ENCODE measurements around the gene TMEM184C. TPM values are rescaled to one million over a fixed set of nuclear protein-coding genes. Genes with fewer than 3 reads are reported as not detected.

TMEM184C gene
- total RNA-seq, 2 experiments from 2014 or later: 11.7 to 15.3 TPM

GRCh38 chr4:147683717-147684700, 66.8 kb downstream of the TMEM184C start, which contains the start of gene PRMT9:
TSS of gene PRMT9 (minus strand) at chr4:147684163. CDS start at chr4:147683987, 176 bp downstream.
- ChIA-PET CTCF (interaction anchor here (0.6 to 4.7 kb wide), 10 partner anchors 11 to 944 kb away, joined by 3 to 40 read pairs (median 4); partner anchors contain the start of gene TMEM184C), POLR2A (interaction anchor here (1.0 to 2.3 kb wide), 2 partner anchors 67 to 108 kb away, joined by 3 to 21 read pairs; partner anchors contain the start of gene TMEM184C)
- ATAC-seq (peak; percentile 99), DNase-seq (peak; percentile 93)
- Mint-ChIP-seq H3K27ac (peak within 1 kb of the TSS; percentile 91), H3K4me1 (peaks cover 25% of the 10 kb centered on the region), H3K4me3 (peak within 1 kb of the TSS; percentile 92), H3K36me3 (ENCODE audit: low read depth) (peaks cover 7% of the 10 kb centered on the region), H3K27me3 (peaks cover 6% of the 10 kb centered on the region), H3K9me3 (ENCODE audit: low read depth) (no peaks in the 10 kb centered on the region)
- intact Hi-C loops (cut with DNase I, micrococcal nuclease): loop anchor here (1.0 to 5.0 kb wide), 5 partner anchors 48 to 758 kb away; partner anchors contain the start of genes ARHGAP10 (in 2 of the 2), TMEM184C (in 2 of the 2) and NR3C2 (in 1 of the 2)

- DNase-seq (no peak), ATAC-seq (no peak)
- no peak overlapping the region for H3K27ac Mint-ChIP-seq
- H3K9me3 Mint-ChIP-seq (ENCODE audit: low read depth): no peaks in the 10 kb centered on the region
- ChIA-PET POLR2A (interaction anchor here (0.5 kb wide), 1 partner anchor 194 kb away, joined by 3 read pairs; no protein-coding TSS in a partner anchor), CTCF (interaction anchor here (1.3 to 2.6 kb wide), 2 partner anchors 43 to 177 kb away, joined by 4 to 12 read pairs; partner anchors contain the start of gene ARHGAP10)
- peaks cover 13% of the 10 kb centered on the region for H3K27me3 Mint-ChIP-seq
- peaks cover 8% of the 10 kb centered on the region for H3K4me1 Mint-ChIP-seq
- H3K4me3 Mint-ChIP-seq: no peak overlapping the region
- H3K36me3 Mint-ChIP-seq (ENCODE audit: low read depth): no peaks in the 10 kb centered on the region
- intact Hi-C loops (cut with DNase I, micrococcal nuclease): no loop called here
These were observed 71.9 kb downstream of the TMEM184C start for GRCh38 chr4:147689067-147689466.

- Mint-ChIP-seq H3K4me3 (no peak overlapping the region), H3K9me3 (ENCODE audit: low read depth) (no peaks in the 10 kb centered on the region), H3K27me3 (peaks cover 10% of the 10 kb centered on the region), H3K4me1 (no peaks in the 10 kb centered on the region), H3K27ac (no peak overlapping the region), H3K36me3 (ENCODE audit: low read depth) (no peaks in the 10 kb centered on the region)
- DNase-seq (no peak), ATAC-seq (no peak)
- POLR2A ChIA-PET: no interaction called here
- intact Hi-C loops (cut with DNase I, micrococcal nuclease): no loop called here
- CTCF ChIA-PET: interaction anchor here (1.0 kb wide), 1 partner anchor 16 kb away, joined by 4 read pairs; no protein-coding TSS in a partner anchor
These were observed 74.6 kb downstream of the TMEM184C start for GRCh38 chr4:147691820-147692219.

GRCh38 chr4:147693218-147693617, 76.0 kb downstream of the TMEM184C start:
- H3K9me3 Mint-ChIP-seq (ENCODE audit: low read depth): no peaks in the 10 kb centered on the region
- CTCF ChIA-PET: interaction anchor here (0.7 to 1.4 kb wide), 2 partner anchors 171 to 174 kb away, joined by 5 to 6 read pairs; no protein-coding TSS in a partner anchor
- POLR2A ChIA-PET: no interaction called here
- H3K27ac Mint-ChIP-seq: no peak overlapping the region
- H3K4me3 Mint-ChIP-seq: no peak overlapping the region
- intact Hi-C loops (cut with DNase I, micrococcal nuclease): no loop called here
- no peaks in the 10 kb centered on the region for H3K36me3 Mint-ChIP-seq (ENCODE audit: low read depth)
- H3K4me1 Mint-ChIP-seq: no peaks in the 10 kb centered on the region
- H3K27me3 Mint-ChIP-seq: peaks cover 10% of the 10 kb centered on the region
- DNase-seq (no peak), ATAC-seq (no peak)

- CTCF ChIA-PET: interaction anchor here (2.1 kb wide), 1 partner anchor 170 kb away, joined by 5 read pairs; no protein-coding TSS in a partner anchor
- POLR2A ChIA-PET: no interaction called here
- DNase-seq: no peak
- Mint-ChIP-seq H3K4me3 (no peak overlapping the region), H3K4me1 (no peaks in the 10 kb centered on the region), H3K9me3 (ENCODE audit: low read depth) (peaks cover 2% of the 10 kb centered on the region), H3K36me3 (ENCODE audit: low read depth) (no peaks in the 10 kb centered on the region), H3K27ac (no peak overlapping the region), H3K27me3 (peaks cover 6% of the 10 kb centered on the region)
- ATAC-seq: no peak
- intact Hi-C loops (cut with DNase I, micrococcal nuclease): no loop called here
These were observed 79.7 kb downstream of the TMEM184C start for GRCh38 chr4:147696866-147697265.

- ChIA-PET CTCF (interaction anchor here (0.6 to 4.4 kb wide), 2 partner anchors 115 to 162 kb away, joined by 3 to 20 read pairs; no protein-coding TSS in a partner anchor), POLR2A (no interaction called here)
- ATAC-seq: no peak
- H3K9me3 Mint-ChIP-seq (ENCODE audit: low read depth): peaks cover 2% of the 10 kb centered on the region
- intact Hi-C loops (cut with DNase I, micrococcal nuclease): no loop called here
- no peak overlapping the region for H3K4me3 Mint-ChIP-seq
- H3K27ac Mint-ChIP-seq: no peak overlapping the region
- no peak for DNase-seq
- no peaks in the 10 kb centered on the region for H3K4me1 Mint-ChIP-seq
- H3K27me3 Mint-ChIP-seq: no peaks in the 10 kb centered on the region
- no peaks in the 10 kb centered on the region for H3K36me3 Mint-ChIP-seq (ENCODE audit: low read depth)
These were observed 87.6 kb downstream of the TMEM184C start for GRCh38 chr4:147704846-147705245.

GRCh38 chr4:147707892-147708672, 90.9 kb downstream of the TMEM184C start:
- H3K36me3 Mint-ChIP-seq (ENCODE audit: low read depth): no peaks in the 10 kb centered on the region
- H3K4me3 Mint-ChIP-seq: no peak overlapping the region

GRCh38 chr4:147709999-147710398, 92.8 kb downstream of the TMEM184C start:
- Mint-ChIP-seq H3K27ac (no peak overlapping the region), H3K4me1 (no peaks in the 10 kb centered on the region), H3K4me3 (no peak overlapping the region), H3K9me3 (ENCODE audit: low read depth) (no peaks in the 10 kb centered on the region), H3K36me3 (ENCODE audit: low read depth) (no peaks in the 10 kb centered on the region), H3K27me3 (peaks cover 2% of the 10 kb centered on the region)
- DNase-seq (no peak), ATAC-seq (no peak)
- POLR2A ChIA-PET: no interaction called here
- intact Hi-C loops (cut with DNase I, micrococcal nuclease): no loop called here
- CTCF ChIA-PET: interaction anchor here (0.6 to 4.3 kb wide), 2 partner anchors 92 to 156 kb away, joined by 3 to 76 read pairs; no protein-coding TSS in a partner anchor

More at GRCh38 chr4:147707892-147708672, 90.9 kb downstream of the TMEM184C start:
- DNase-seq (peak; percentile 64), ATAC-seq (peak; percentile 60)
- CTCF ChIA-PET: interaction anchor here (0.7 to 4.3 kb wide), 17 partner anchors 9 to 1393 kb away, joined by 3 to 76 read pairs (median 4); partner anchors contain the start of genes ARHGAP10 and PRMT9
- no peaks in the 10 kb centered on the region for H3K4me1 Mint-ChIP-seq
- intact Hi-C loops (cut with DNase I, micrococcal nuclease): loop anchor here (1.0 kb wide), 1 partner anchor 158 kb away; no protein-coding TSS in a partner anchor
- no peaks in the 10 kb centered on the region for H3K27me3 Mint-ChIP-seq
- POLR2A ChIA-PET: interaction anchor here (0.6 kb wide), 1 partner anchor 69 kb away, joined by 5 read pairs; no protein-coding TSS in a partner anchor
- no peaks in the 10 kb centered on the region for H3K9me3 Mint-ChIP-seq (ENCODE audit: low read depth)
- H3K27ac Mint-ChIP-seq: no peak overlapping the region

GRCh38 chr4:147714575-147715401, 97.6 kb downstream of the TMEM184C start:
- no peaks in the 10 kb centered on the region for H3K36me3 Mint-ChIP-seq (ENCODE audit: low read depth)
- CTCF ChIA-PET: interaction anchor here (0.6 to 3.3 kb wide), 2 partner anchors 142 to 152 kb away, joined by 4 to 34 read pairs; no protein-coding TSS in a partner anchor
- POLR2A ChIA-PET: no interaction called here
- DNase-seq (no peak), ATAC-seq (no peak)
- H3K27me3 Mint-ChIP-seq: peaks cover 10% of the 10 kb centered on the region
- no peaks in the 10 kb centered on the region for H3K9me3 Mint-ChIP-seq (ENCODE audit: low read depth)
- intact Hi-C loops (cut with DNase I, micrococcal nuclease): no loop called here
- no peak overlapping the region for H3K4me3 Mint-ChIP-seq
- no peak overlapping the region for H3K27ac Mint-ChIP-seq
- peaks cover 3% of the 10 kb centered on the region for H3K4me1 Mint-ChIP-seq

- Mint-ChIP-seq H3K27me3 (peaks cover 12% of the 10 kb centered on the region), H3K9me3 (ENCODE audit: low read depth) (no peaks in the 10 kb centered on the region), H3K4me1 (peaks cover 3% of the 10 kb centered on the region), H3K4me3 (no peak overlapping the region), H3K36me3 (ENCODE audit: low read depth) (no peaks in the 10 kb centered on the region), H3K27ac (no peak overlapping the region)
- intact Hi-C loops (cut with DNase I, micrococcal nuclease): no loop called here
- CTCF ChIA-PET: interaction anchor here (0.9 to 2.0 kb wide), 2 partner anchors 9 to 148 kb away, joined by 3 to 9 read pairs; no protein-coding TSS in a partner anchor
- DNase-seq: no peak
- POLR2A ChIA-PET: no interaction called here
- no peak for ATAC-seq
These were observed 100.7 kb downstream of the TMEM184C start for GRCh38 chr4:147717878-147718277.
